ENCODE data around the gene EXOC2. TPM values are rescaled to one million over a fixed set of nuclear protein-coding genes. Genes with fewer than 3 reads are reported as not detected.

Gene EXOC2
- total RNA-seq, 1 experiment from 2014 or later, result 24.5 TPM

DNA sequence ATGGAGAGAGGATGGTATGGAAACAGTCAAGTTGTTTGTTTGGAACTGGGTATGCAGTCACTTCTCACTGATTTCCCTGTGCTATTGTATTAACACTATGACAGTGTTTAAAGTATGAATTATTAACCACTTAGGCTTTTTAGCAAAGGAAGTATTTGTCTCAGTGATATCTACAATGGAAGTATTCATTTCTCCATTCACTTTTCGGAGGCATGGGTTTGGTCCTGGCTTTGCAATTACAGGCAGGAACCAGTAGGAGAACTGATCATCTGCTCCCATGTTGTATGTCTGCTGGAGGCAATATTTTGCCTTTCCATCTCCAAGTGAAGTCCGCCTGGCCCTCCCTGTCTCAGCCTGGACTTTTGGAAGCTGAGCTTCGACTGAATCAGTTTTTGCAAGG is 30.6 kb upstream of the EXOC2 start:
- ChIA-PET RAD21 (ENCODE audit: low non-redundant PET in 1 of 2, low total read pairs in 2 of 2, uncharacterized antibody in 2 of 2, unreplicated experiment in 2 of 2) (no interaction called here), CTCF (no interaction called here), POLR2A (no interaction called here)
- H3K9me2 ChIP-seq (ENCODE audit: insufficient read depth), result no peaks in the 10 kb centered on the region
- H3K27me3 ChIP-seq (ENCODE audit: insufficient read depth, low read length), result peaks cover 1% of the 10 kb centered on the region; the same call in 1 of the 2 replicates
- H3K4me1 ChIP-seq (ENCODE audit: control insufficient read depth in 1 of 2, insufficient read depth in 2 of 2, low read length in 2 of 2), result peaks cover 0 to 4% of the 10 kb centered on the region in 2 experiments; a peak in 2 of 4 replicates
- intact Hi-C loops (cut with micrococcal nuclease), result loop anchor here (5.0 kb wide), 2 partner anchors 131 to 659 kb away; no protein-coding TSS in a partner anchor
- no peak for TF ChIP-seq SP1 (IDR thresholded peaks at IDR 0.05; ENCODE audit: low read depth)
- TF ChIP-seq CTCF (IDR thresholded peaks at IDR 0.05 in 2 of 3, conservative IDR thresholded peaks at IDR 0.05 in 1 of 3; ENCODE audit: borderline replicate concordance in 1 of 3, insufficient read depth in 1 of 3, low read depth in 2 of 3, low read length in 2 of 3), result peak in 2 of 3 experiments; percentile 16 to 23; a peak in 1 of 6 replicates
- TF ChIP-seq YY1 (IDR thresholded peaks at IDR 0.05; ENCODE audit: extremely low read depth, insufficient replicate concordance, low read depth, low read length), result no peak
- TF ChIP-seq SIN3A (IDR thresholded peaks at IDR 0.05; ENCODE audit: low read depth), result no peak
- H3K9ac ChIP-seq (ENCODE audit: low read length), result no peak overlapping the region
- no TSS peak for BruUV-seq (replicated peaks)
- DNase-seq (ENCODE audit: low read depth, low spot score) (no peak), ATAC-seq (peak; percentile 57; the same call in 1 of the 2 replicates)
- no peaks in the 10 kb centered on the region for H3K9me3 ChIP-seq (ENCODE audit: control insufficient read depth in 1 of 2, insufficient read depth in 1 of 2, low read depth in 1 of 2, low read length in 2 of 2)
- H3K4me3 ChIP-seq (replicated peaks in 1 of 2; ENCODE audit: low read depth in 1 of 2, low read length in 2 of 2), result no peak overlapping the region
- H3K4me2 ChIP-seq (ENCODE audit: low read length), result no peak overlapping the region
- no peaks in the 10 kb centered on the region for H3K36me3 ChIP-seq (ENCODE audit: control insufficient read depth in 1 of 2, insufficient read depth in 2 of 2, low read length in 2 of 2)
- H3K27ac ChIP-seq (ENCODE audit: low read depth, low read length), result no peak overlapping the region
- H2AFZ ChIP-seq (ENCODE audit: low read depth, low read length, poor library complexity, severe bottlenecking), result no peak overlapping the region
- H3K79me2 ChIP-seq (ENCODE audit: insufficient read depth, low read length), result no peaks in the 10 kb centered on the region
- H4K20me1 ChIP-seq (ENCODE audit: insufficient read depth), result no peaks in the 10 kb centered on the region

DNA sequence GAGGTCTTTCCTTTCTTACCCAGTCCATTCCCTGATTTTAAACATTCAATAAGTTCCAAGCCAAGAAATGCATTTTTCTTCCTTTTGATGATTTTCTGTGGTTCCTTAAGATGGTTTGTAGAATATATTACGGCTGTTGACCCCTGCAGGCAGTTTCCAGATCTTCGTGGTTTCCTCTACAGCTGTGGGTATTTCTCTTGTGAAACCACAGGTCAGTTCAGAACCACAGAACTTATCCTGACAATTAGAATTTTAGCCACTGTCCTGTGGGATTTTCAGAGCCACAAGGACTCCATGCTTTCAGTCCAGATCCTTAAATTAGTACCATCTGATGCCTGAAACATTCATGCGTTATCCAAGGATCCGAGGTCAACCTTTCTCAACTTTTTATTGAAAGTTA is 29.7 kb upstream of the EXOC2 start:
- intact Hi-C loops (cut with micrococcal nuclease), result loop anchor here (1.0 to 5.0 kb wide), 3 partner anchors 130 to 660 kb away; no protein-coding TSS in a partner anchor
- Histone ChIP-seq H3K4me1 (ENCODE audit: control insufficient read depth in 1 of 2, insufficient read depth in 2 of 2, low read length in 2 of 2) (peaks cover 0 to 4% of the 10 kb centered on the region in 2 experiments; a peak in 2 of 4 replicates), H3K27me3 (ENCODE audit: insufficient read depth, low read length) (no peaks in the 10 kb centered on the region), H3K4me3 (replicated peaks in 1 of 2; ENCODE audit: low read depth in 1 of 2, low read length in 2 of 2) (no peak overlapping the region), H3K36me3 (ENCODE audit: control insufficient read depth in 1 of 2, insufficient read depth in 2 of 2, low read length in 2 of 2) (no peaks in the 10 kb centered on the region), H4K20me1 (ENCODE audit: insufficient read depth) (no peaks in the 10 kb centered on the region), H3K9me3 (ENCODE audit: control insufficient read depth in 1 of 2, insufficient read depth in 1 of 2, low read depth in 1 of 2, low read length in 2 of 2) (no peaks in the 10 kb centered on the region), H3K4me2 (ENCODE audit: low read length) (peak overlapping the region; percentile 49; the same call in 1 of the 2 replicates), H3K9ac (ENCODE audit: low read length) (no peak overlapping the region), H3K79me2 (ENCODE audit: insufficient read depth, low read length) (no peaks in the 10 kb centered on the region), H2AFZ (ENCODE audit: low read depth, low read length, poor library complexity, severe bottlenecking) (peak overlapping the region; percentile 62), H3K9me2 (ENCODE audit: insufficient read depth) (no peaks in the 10 kb centered on the region), H3K27ac (ENCODE audit: low read depth, low read length) (no peak overlapping the region)
- CTCF ChIA-PET, result interaction anchor here (0.8 to 1.7 kb wide), 19 partner anchors 8 to 714 kb away, joined by 3 to 7 read pairs (median 5); partner anchors contain the start of gene EXOC2
- RAD21 ChIA-PET (ENCODE audit: low non-redundant PET in 1 of 2, low total read pairs in 2 of 2, uncharacterized antibody in 2 of 2, unreplicated experiment in 2 of 2), result no interaction called here
- no peak for DNase-seq (ENCODE audit: low read depth, low spot score)
- BruUV-seq (replicated peaks), result no TSS peak
- ATAC-seq, result no peak
- POLR2A ChIA-PET, result no interaction called here
- TF ChIP-seq FOSL1 (IDR thresholded peaks at IDR 0.05; ENCODE audit: low read depth) (no peak), CBX3 (IDR thresholded peaks at IDR 0.05; ENCODE audit: low read depth) (no peak), EZH2phosphoT487 (IDR thresholded peaks at IDR 0.05; ENCODE audit: borderline replicate concordance) (no peak), ELF1 (IDR thresholded peaks at IDR 0.05; ENCODE audit: borderline replicate concordance, low read depth) (no peak), RAD21 (IDR thresholded peaks at IDR 0.05; ENCODE audit: low read depth) (no peak), SIN3A (IDR thresholded peaks at IDR 0.05; ENCODE audit: low read depth) (no peak), TCF7L2 (IDR thresholded peaks at IDR 0.05; ENCODE audit: borderline replicate concordance, extremely low read depth, insufficient read depth, insufficient read length) (no peak)
- TF ChIP-seq, protein P1, sequence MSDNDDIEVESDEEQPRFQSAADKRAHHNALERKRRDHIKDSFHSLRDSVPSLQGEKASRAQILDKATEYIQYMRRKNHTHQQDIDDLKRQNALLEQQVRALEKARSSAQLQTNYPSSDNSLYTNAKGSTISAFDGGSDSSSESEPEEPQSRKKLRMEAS (IDR thresholded peaks at IDR 0.05), result no peak
- TF ChIP-seq, protein P2, sequence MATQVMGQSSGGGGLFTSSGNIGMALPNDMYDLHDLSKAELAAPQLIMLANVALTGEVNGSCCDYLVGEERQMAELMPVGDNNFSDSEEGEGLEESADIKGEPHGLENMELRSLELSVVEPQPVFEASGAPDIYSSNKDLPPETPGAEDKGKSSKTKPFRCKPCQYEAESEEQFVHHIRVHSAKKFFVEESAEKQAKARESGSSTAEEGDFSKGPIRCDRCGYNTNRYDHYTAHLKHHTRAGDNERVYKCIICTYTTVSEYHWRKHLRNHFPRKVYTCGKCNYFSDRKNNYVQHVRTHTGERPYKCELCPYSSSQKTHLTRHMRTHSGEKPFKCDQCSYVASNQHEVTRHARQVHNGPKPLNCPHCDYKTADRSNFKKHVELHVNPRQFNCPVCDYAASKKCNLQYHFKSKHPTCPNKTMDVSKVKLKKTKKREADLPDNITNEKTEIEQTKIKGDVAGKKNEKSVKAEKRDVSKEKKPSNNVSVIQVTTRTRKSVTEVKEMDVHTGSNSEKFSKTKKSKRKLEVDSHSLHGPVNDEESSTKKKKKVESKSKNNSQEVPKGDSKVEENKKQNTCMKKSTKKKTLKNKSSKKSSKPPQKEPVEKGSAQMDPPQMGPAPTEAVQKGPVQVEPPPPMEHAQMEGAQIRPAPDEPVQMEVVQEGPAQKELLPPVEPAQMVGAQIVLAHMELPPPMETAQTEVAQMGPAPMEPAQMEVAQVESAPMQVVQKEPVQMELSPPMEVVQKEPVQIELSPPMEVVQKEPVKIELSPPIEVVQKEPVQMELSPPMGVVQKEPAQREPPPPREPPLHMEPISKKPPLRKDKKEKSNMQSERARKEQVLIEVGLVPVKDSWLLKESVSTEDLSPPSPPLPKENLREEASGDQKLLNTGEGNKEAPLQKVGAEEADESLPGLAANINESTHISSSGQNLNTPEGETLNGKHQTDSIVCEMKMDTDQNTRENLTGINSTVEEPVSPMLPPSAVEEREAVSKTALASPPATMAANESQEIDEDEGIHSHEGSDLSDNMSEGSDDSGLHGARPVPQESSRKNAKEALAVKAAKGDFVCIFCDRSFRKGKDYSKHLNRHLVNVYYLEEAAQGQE (IDR thresholded peaks at IDR 0.05; ENCODE audit: low read depth), result no peak
- TF ChIP-seq, protein P3, sequence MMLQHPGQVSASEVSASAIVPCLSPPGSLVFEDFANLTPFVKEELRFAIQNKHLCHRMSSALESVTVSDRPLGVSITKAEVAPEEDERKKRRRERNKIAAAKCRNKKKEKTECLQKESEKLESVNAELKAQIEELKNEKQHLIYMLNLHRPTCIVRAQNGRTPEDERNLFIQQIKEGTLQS (IDR thresholded peaks at IDR 0.05), result no peak

Measured in HCT116 (cell line).